ENCODE results near the gene GNS. TPM values are rescaled to one million over a fixed set of nuclear protein-coding genes. Genes with fewer than 3 reads are reported as not detected.

GNS gene
- total RNA-seq, 1 experiment from 2014 or later: 74.9 TPM

DNA sequence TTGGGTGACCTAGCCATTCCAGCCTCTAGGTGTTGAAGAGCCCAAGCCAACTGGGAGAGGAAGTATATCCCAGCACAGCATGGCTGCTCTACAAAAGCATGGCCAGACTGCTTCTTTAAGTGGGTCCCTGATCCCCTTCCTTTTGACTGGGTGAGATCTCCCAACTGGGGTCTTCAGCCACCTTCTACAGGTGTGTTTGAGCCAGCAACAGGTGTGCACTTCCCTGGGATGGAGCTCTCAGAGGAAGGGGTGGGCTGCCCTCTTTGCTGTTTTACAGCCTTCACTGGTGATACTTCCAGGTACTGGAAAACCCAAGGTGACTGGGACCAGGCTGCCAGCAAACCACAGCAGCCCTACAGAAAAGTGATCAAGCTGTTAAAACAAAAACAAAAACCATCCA, 14.2 kb upstream of the GNS start:
- no peak overlapping the region for H3K27ac ChIP-seq
- DNase-seq: no peak
- no peaks in the 10 kb centered on the region for H4K20me1 ChIP-seq (ENCODE audit: insufficient read depth)
- no peak overlapping the region for H2AFZ ChIP-seq
- no peaks in the 10 kb centered on the region for H3K79me2 ChIP-seq (ENCODE audit: low read depth)
- TF ChIP-seq, protein P1, sequence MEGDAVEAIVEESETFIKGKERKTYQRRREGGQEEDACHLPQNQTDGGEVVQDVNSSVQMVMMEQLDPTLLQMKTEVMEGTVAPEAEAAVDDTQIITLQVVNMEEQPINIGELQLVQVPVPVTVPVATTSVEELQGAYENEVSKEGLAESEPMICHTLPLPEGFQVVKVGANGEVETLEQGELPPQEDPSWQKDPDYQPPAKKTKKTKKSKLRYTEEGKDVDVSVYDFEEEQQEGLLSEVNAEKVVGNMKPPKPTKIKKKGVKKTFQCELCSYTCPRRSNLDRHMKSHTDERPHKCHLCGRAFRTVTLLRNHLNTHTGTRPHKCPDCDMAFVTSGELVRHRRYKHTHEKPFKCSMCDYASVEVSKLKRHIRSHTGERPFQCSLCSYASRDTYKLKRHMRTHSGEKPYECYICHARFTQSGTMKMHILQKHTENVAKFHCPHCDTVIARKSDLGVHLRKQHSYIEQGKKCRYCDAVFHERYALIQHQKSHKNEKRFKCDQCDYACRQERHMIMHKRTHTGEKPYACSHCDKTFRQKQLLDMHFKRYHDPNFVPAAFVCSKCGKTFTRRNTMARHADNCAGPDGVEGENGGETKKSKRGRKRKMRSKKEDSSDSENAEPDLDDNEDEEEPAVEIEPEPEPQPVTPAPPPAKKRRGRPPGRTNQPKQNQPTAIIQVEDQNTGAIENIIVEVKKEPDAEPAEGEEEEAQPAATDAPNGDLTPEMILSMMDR (conservative IDR thresholded peaks at IDR 0.05): no peak
- TF ChIP-seq EZH2 (IDR thresholded peaks at IDR 0.05; ENCODE audit: low read depth): no peak
- H3K36me3 ChIP-seq (ENCODE audit: low read depth): no peaks in the 10 kb centered on the region
- POLR2A ChIA-PET (ENCODE audit: unreplicated experiment): no interaction called here
- no peaks in the 10 kb centered on the region for H3K27me3 ChIP-seq (ENCODE audit: insufficient read depth, low read depth)
- CTCF ChIA-PET: no interaction called here
- H3F3A ChIP-seq (ENCODE audit: insufficient read depth, low read depth): no peaks in the 10 kb centered on the region
- H3K9me3 ChIP-seq (ENCODE audit: insufficient read depth, low read depth): peaks cover 3% of the 10 kb centered on the region; the same call in 1 of the 2 replicates
- H3K4me2 ChIP-seq: no peak overlapping the region
- no TSS peak for BruUV-seq (replicated peaks)
- no peaks in the 10 kb centered on the region for H3K4me1 ChIP-seq (replicated peaks; ENCODE audit: insufficient read depth)
- H3K9me2 ChIP-seq (ENCODE audit: insufficient read depth): no peaks in the 10 kb centered on the region
- no peak overlapping the region for H3K4me3 ChIP-seq
- intact Hi-C loops (cut with micrococcal nuclease; ENCODE audit: unreplicated experiment): no loop called here

GRCh38 chr12:64767495-64767894, 8.3 kb upstream of the GNS start:
- no peak overlapping the region for H2AFZ ChIP-seq
- no TSS peak for BruUV-seq (replicated peaks)
- H3K4me3 ChIP-seq: no peak overlapping the region
- ChIA-PET CTCF (no interaction called here), POLR2A (ENCODE audit: unreplicated experiment) (no interaction called here)
- no peaks in the 10 kb centered on the region for H3K4me1 ChIP-seq (replicated peaks; ENCODE audit: insufficient read depth)
- H3K9me3 ChIP-seq (ENCODE audit: insufficient read depth, low read depth): no peaks in the 10 kb centered on the region
- no peaks in the 10 kb centered on the region for H3K79me2 ChIP-seq (ENCODE audit: low read depth)
- no peaks in the 10 kb centered on the region for H3F3A ChIP-seq (ENCODE audit: insufficient read depth, low read depth)
- H4K20me1 ChIP-seq (ENCODE audit: insufficient read depth): no peaks in the 10 kb centered on the region
- DNase-seq: peak in 1 of 2 experiments; percentile 46
- H3K27ac ChIP-seq: no peak overlapping the region
- TF ChIP-seq, protein P1 (conservative IDR thresholded peaks at IDR 0.05): no peak
- TF ChIP-seq EZH2 (IDR thresholded peaks at IDR 0.05; ENCODE audit: low read depth): no peak
- no peak overlapping the region for H3K4me2 ChIP-seq
- no peaks in the 10 kb centered on the region for H3K36me3 ChIP-seq (ENCODE audit: low read depth)
- no peaks in the 10 kb centered on the region for H3K9me2 ChIP-seq (ENCODE audit: insufficient read depth)
- H3K27me3 ChIP-seq (ENCODE audit: insufficient read depth, low read depth): no peaks in the 10 kb centered on the region
- intact Hi-C loops (cut with micrococcal nuclease; ENCODE audit: unreplicated experiment): no loop called here

GRCh38 chr12:64760808-64761573, 1.8 kb upstream of the GNS start:
- no peak for DNase-seq
- Histone ChIP-seq H3K4me1 (replicated peaks; ENCODE audit: insufficient read depth) (peaks cover 24% of the 10 kb centered on the region), H3K27ac (peak overlapping the region; percentile 63; the same call in 1 of the 2 replicates), H3K79me2 (ENCODE audit: low read depth) (peaks cover 23% of the 10 kb centered on the region), H3K9me2 (ENCODE audit: insufficient read depth) (no peaks in the 10 kb centered on the region), H4K20me1 (ENCODE audit: insufficient read depth) (no peaks in the 10 kb centered on the region), H2AFZ (peak overlapping the region; percentile 99; the same call in 1 of the 2 replicates), H3K4me3 (peak overlapping the region; percentile 66; the same call in 1 of the 2 replicates), H3F3A (ENCODE audit: insufficient read depth, low read depth) (peaks cover 20% of the 10 kb centered on the region), H3K27me3 (ENCODE audit: insufficient read depth, low read depth) (no peaks in the 10 kb centered on the region), H3K4me2 (peak overlapping the region; percentile 91), H3K9me3 (ENCODE audit: insufficient read depth, low read depth) (no peaks in the 10 kb centered on the region), H3K36me3 (ENCODE audit: low read depth) (no peaks in the 10 kb centered on the region)
- TF ChIP-seq EZH2 (IDR thresholded peaks at IDR 0.05; ENCODE audit: low read depth): no peak
- TF ChIP-seq, protein P1 (conservative IDR thresholded peaks at IDR 0.05): no peak
- no TSS peak for BruUV-seq (replicated peaks)
- POLR2A ChIA-PET (ENCODE audit: unreplicated experiment): no interaction called here
- CTCF ChIA-PET: no interaction called here
- intact Hi-C loops (cut with micrococcal nuclease; ENCODE audit: unreplicated experiment): no loop called here

Measured in PC-9 (cell line).